Measurements from ENCODE around the gene DTWD2. TPM values are rescaled to one million over a fixed set of nuclear protein-coding genes. Genes with fewer than 3 reads are reported as not detected.
A peak's percentile ranks its signal among the peaks of the same experiment; 100 is the strongest.

Gene DTWD2
- polyA plus RNA-seq, 6 donors from 2014 or later = 1.9 to 8.0 (median 6.4) TPM

DNA sequence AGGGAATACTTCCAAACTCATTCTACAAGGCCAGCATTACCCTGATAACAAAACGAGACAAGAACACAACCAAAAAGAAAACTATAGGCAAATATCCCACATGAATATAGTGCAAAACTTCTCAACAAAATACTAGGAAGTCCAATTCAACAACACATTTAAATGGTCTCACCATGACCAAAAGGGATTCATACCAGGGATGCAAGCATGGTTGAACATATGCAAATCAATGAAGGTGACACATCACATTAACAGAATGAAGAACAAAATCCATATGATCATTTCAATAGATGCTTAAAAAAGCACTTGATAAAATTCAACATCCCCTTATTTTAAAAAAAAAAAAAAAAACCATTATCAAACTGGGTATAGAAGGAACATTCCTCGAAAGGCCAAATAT lies 186.0 kb downstream of the DTWD2 start:
- H3K36me3 Mint-ChIP-seq = peaks cover 8 to 11% of the 10 kb centered on the region in 2 donors
- DNase-seq = no peak
- no peaks in the 10 kb centered on the region for H3K27me3 Mint-ChIP-seq
- H3K4me3 Mint-ChIP-seq = no peak overlapping the region
- peaks cover 0 to 14% (median 4%) of the 10 kb centered on the region in 7 donors for H3K9me3 Mint-ChIP-seq
- ATAC-seq (ENCODE audit: low read depth in 2 of 2) = no peak
- no peak overlapping the region for H3K27ac Mint-ChIP-seq
- peaks cover 4 to 10% (median 8%) of the 10 kb centered on the region in 3 donors for H3K4me1 Mint-ChIP-seq

DNA sequence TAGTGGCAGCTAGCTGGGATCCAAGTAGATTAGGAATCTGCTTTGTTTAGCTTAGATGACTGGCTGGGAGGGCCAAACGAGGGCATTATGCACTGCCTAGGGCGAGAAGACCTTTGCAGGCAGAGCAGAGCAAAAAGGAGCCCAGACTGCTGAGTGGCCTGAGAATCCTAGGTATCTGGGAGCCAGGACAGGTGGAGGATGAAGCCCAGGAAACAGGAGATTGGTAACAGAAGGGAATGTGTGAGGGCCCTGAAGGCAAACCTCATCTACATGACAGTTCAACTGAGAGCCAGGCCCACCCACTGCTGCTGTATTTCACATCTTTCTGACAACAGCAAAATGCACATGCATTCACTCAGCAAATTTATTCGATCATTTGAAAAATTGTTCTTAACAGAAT lies 192.3 kb downstream of the DTWD2 start:
- ATAC-seq (ENCODE audit: low read depth in 2 of 2) = no peak
- H3K9me3 Mint-ChIP-seq = no peaks in the 10 kb centered on the region
- no peak for DNase-seq
- H3K4me1 Mint-ChIP-seq = no peaks in the 10 kb centered on the region
- peak overlapping the region in 1 of 6 donors; percentile 42 for H3K27ac Mint-ChIP-seq
- no peaks in the 10 kb centered on the region for H3K36me3 Mint-ChIP-seq
- H3K4me3 Mint-ChIP-seq = no peak overlapping the region
- H3K27me3 Mint-ChIP-seq = no peaks in the 10 kb centered on the region

DNA sequence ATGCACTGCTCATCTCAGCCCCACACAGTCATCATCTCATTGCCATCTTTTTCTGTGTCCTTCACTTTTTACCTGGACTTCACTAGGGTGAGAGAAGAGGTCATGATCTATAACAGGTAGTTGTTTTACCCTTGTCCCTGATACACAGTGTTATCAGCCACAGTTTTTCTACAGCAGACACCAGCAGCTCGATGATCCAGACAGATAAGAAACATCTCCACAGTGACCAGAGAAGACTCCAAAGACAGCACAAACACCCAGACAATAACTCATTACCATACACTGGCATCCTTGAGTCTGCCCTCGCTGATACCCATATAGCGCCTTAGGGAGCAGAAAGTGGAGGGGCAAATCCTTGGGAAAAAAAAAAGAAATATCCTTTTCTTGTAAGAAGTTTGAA lies 194.1 kb downstream of the DTWD2 start:
- no peaks in the 10 kb centered on the region for H3K9me3 Mint-ChIP-seq
- no peaks in the 10 kb centered on the region for H3K4me1 Mint-ChIP-seq
- ATAC-seq (ENCODE audit: low read depth in 2 of 2) (no peak), DNase-seq (no peak)
- no peaks in the 10 kb centered on the region for H3K36me3 Mint-ChIP-seq
- no peaks in the 10 kb centered on the region for H3K27me3 Mint-ChIP-seq
- H3K27ac Mint-ChIP-seq = no peak overlapping the region
- H3K4me3 Mint-ChIP-seq = no peak overlapping the region

DNA sequence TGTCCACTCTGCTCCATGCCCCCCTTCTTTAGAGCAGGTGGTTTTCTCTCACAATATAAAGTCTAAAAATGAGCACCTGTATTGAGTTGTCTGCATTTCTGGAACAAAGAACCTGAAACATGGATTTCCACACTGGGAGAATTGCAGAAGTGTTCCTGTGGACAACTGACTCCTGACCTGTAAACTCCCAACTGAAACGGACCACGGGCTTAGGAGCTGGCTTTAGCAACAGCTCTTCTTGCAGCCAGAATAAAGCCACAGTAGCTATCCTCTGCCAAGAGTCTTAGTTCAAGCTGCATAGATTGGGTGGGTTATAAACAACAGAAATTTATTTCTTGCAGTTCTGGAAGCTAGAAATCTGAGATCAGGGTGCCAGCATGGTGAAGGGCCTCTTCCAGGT lies 194.7 kb downstream of the DTWD2 start:
- Mint-ChIP-seq H3K4me1 (no peaks in the 10 kb centered on the region), H3K27me3 (no peaks in the 10 kb centered on the region), H3K4me3 (no peak overlapping the region), H3K36me3 (no peaks in the 10 kb centered on the region), H3K9me3 (no peaks in the 10 kb centered on the region), H3K27ac (peak overlapping the region in 1 of 6 donors; percentile 69)
- no peak for DNase-seq
- no peak for ATAC-seq (ENCODE audit: low read depth in 2 of 2)

DNA sequence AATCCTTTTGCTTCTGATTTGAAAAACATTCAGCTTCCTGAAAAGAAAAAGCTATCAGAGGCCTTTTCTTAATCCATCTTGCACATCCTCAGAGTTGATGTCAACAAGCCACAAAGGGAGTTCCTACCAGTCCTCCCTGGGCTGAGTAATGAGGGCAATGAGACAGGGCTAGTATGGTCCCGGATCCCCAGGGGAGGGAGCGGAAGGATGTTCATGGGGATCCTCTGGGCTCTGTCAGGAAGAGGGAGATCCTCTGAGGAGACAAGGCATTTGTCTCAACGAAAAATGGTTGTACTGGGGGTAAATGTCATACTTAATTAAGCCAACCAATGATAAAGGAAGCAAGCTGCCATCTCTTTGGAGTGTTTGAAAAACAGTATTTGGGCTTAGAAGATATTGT lies 195.3 kb downstream of the DTWD2 start:
- H3K27ac Mint-ChIP-seq = peak overlapping the region in 1 of 6 donors; percentile 31
- H3K36me3 Mint-ChIP-seq = no peaks in the 10 kb centered on the region
- no peak for ATAC-seq (ENCODE audit: low read depth in 2 of 2)
- H3K27me3 Mint-ChIP-seq = peaks cover 0 to 4% (median 0%) of the 10 kb centered on the region in 3 donors
- H3K4me1 Mint-ChIP-seq = no peaks in the 10 kb centered on the region
- H3K4me3 Mint-ChIP-seq = no peak overlapping the region
- H3K9me3 Mint-ChIP-seq = no peaks in the 10 kb centered on the region
- no peak for DNase-seq

DNA sequence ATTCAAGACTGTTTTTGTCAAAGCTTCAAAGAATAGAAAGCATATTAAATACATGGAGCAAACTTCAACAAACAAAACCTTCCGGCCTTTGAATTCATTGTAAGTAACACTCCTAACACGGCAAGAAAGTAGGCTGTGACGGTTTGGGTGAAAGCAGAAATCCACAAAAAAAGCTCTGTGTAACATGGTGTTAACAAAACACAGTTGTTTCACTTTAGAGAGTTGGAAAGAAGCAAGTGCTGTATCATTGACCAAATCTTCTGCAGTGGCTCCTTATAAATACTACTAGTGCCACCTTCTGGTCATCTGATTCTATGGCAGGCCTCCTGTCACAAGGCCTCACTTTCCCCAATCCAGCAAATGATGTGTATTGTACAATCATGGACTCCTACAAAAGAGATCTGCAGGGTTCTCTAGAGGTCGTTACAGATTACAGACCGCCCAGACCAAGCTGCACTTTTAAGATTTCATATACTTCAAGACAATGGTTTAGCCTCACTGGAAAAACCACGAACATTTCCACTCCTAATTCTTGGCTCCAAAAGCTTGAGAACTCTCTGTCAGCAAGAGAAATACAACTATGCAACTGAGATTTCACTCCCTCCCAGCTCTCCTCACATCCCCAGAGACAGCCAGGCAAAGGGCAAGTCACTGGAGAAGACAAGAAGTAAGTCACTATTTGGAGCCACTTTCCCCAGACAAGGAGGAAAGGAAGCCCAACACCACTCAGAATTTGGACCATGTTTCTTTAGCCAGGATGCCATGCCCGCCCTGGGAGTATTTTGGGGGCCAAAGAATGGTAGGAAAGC lies 196.2 kb downstream of the DTWD2 start:
- H3K27ac Mint-ChIP-seq = no peak overlapping the region

DNA sequence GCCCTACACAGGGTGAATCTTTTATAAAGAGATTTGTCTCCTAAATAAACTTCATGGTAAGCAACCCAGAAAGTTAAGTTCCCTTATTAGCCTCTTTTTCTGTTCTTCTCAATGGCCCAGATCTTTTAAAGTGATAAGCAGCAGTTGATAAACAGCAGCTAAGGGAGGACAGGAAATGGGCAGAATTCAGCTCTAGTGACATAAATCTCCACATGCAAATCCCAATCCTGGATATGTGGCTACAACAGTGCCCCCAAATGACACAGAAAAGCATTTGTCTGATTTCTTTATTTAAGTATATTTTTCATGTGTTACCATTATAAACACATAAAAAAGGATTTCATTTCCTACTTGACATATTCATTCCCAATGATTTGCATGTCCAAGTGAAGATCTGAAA lies 199.0 kb downstream of the DTWD2 start:
- H3K9me3 Mint-ChIP-seq = no peaks in the 10 kb centered on the region
- no peak overlapping the region for H3K4me3 Mint-ChIP-seq
- peaks cover 0 to 7% (median 0%) of the 10 kb centered on the region in 3 donors for H3K27me3 Mint-ChIP-seq
- no peak for ATAC-seq (ENCODE audit: low read depth in 2 of 2)
- no peaks in the 10 kb centered on the region for H3K4me1 Mint-ChIP-seq
- DNase-seq = no peak
- H3K36me3 Mint-ChIP-seq = no peaks in the 10 kb centered on the region
- no peak overlapping the region for H3K27ac Mint-ChIP-seq

More for the DNA sequence above, 196.2 kb downstream of the DTWD2 start:
- Mint-ChIP-seq H3K4me3 (no peak overlapping the region), H3K4me1 (no peaks in the 10 kb centered on the region), H3K36me3 (no peaks in the 10 kb centered on the region), H3K9me3 (no peaks in the 10 kb centered on the region), H3K27me3 (peaks cover 0 to 7% (median 0%) of the 10 kb centered on the region in 3 donors)
- ATAC-seq (ENCODE audit: low read depth in 2 of 2) = peak in 1 of 2 donors; percentile 50
- DNase-seq = peak; percentile 26

DNA sequence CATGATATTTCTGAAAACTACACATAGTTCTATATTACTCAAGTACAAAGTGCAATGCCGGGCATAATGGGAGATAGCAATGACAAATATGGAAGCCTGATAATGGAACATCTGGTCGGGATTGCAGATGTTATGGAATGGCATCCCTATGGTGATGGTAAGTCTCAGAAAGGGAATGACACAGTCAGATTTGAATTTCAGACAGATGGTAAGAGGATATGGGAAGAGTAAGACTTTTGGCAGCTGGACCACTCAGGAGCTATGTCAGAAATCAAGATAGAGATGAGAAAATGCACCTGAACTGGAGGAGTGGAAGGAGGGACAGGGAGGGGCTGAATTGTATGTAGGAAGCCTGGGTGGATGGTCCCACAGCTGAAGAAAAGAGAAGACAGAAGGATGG lies 200.0 kb downstream of the DTWD2 start:
- Mint-ChIP-seq H3K36me3 (no peaks in the 10 kb centered on the region), H3K4me3 (no peak overlapping the region), H3K4me1 (no peaks in the 10 kb centered on the region), H3K9me3 (no peaks in the 10 kb centered on the region), H3K27ac (no peak overlapping the region), H3K27me3 (peaks cover 0 to 7% (median 0%) of the 10 kb centered on the region in 3 donors)
- ATAC-seq (ENCODE audit: low read depth in 2 of 2) = no peak
- DNase-seq = no peak

Other genes with a start within 250 kb of the DTWD2 start
- gene DMXL1, start 82.5 kb upstream of the DTWD2 start, polyA plus RNA-seq (ENCODE audit: low read depth in 6 of 6) = 10 to 100 TPM; 52.7 to 78.5 (median 69.0) TPM

Data from naive B cell (primary cell).